ENCODE results near the gene ARVCF. TPM values are rescaled to one million over a fixed set of nuclear protein-coding genes. Genes with fewer than 3 reads are reported as not detected.
A peak's percentile ranks its signal among the peaks of the same experiment; 100 is the strongest.

Gene ARVCF
- total RNA-seq, 1 experiment from 2014 or later, result 15.6 TPM

DNA sequence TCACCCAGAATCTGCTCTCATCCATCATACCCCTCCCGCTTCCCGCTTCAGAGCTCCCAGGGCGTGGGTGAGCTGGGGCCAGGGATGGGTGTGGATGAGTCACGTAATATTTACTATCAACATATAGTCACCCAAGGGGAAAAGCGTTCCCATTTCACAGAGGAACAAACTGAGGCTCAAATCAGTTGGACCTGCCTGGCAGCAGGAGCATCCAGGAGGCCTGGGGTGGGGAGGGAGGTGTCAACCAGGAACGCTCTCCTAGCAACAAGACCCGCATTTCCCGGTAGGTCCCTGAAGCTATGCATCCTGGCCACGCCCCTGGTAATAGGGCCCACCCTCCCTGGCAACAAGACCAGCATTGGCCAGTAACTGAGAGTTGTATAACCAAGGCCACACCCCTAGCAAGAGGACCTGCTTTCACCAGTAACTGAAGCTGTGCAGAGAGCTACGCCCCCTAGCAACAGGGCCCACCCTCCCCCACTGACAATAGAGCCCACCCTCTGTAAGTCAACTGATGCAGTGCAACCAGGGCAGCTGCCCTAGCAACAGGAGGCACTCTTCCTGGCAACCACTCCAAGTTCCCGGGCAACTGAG, 42.3 kb downstream of the ARVCF start:
- BruUV-seq (replicated peaks), result no TSS peak
- Histone ChIP-seq H4K20me1 (ENCODE audit: insufficient read depth) (no peaks in the 10 kb centered on the region), H3K4me2 (peak overlapping the region; percentile 18), H2AFZ (no peak overlapping the region), H3K27me3 (ENCODE audit: insufficient read depth, low read depth) (no peaks in the 10 kb centered on the region), H3K9me3 (ENCODE audit: insufficient read depth, low read depth) (no peaks in the 10 kb centered on the region), H3K4me3 (no peak overlapping the region), H3F3A (ENCODE audit: insufficient read depth, low read depth) (peaks cover 14% of the 10 kb centered on the region; the same call in 1 of the 2 replicates), H3K9me2 (ENCODE audit: insufficient read depth) (no peaks in the 10 kb centered on the region), H3K79me2 (ENCODE audit: low read depth) (no peaks in the 10 kb centered on the region), H3K36me3 (ENCODE audit: low read depth) (no peaks in the 10 kb centered on the region), H3K4me1 (replicated peaks; ENCODE audit: insufficient read depth) (peaks cover 17% of the 10 kb centered on the region), H3K27ac (0 out of 2 replicates have a peak overlapping the region, but pooled peaks have one; percentile 41)
- ChIA-PET CTCF (no interaction called here), POLR2A (ENCODE audit: unreplicated experiment) (interaction anchor here (0.7 kb wide), 1 partner anchor 108 kb away, joined by 3 read pairs; no protein-coding TSS in a partner anchor)
- intact Hi-C loops (cut with micrococcal nuclease; ENCODE audit: unreplicated experiment), result loop anchor here (2.0 kb wide), 1 partner anchor 46 kb away; the partner anchor contains the start of gene TANGO2
- peak; percentile 44 to 57 for DNase-seq
- TF ChIP-seq EZH2 (IDR thresholded peaks at IDR 0.05; ENCODE audit: low read depth), result no peak
- no peak for TF ChIP-seq CTCF (conservative IDR thresholded peaks at IDR 0.05)

GRCh38 chr22:19973551-19974267, 42.9 kb downstream of the ARVCF start:
- POLR2A ChIA-PET (ENCODE audit: unreplicated experiment), result no interaction called here
- no peaks in the 10 kb centered on the region for H3K79me2 ChIP-seq (ENCODE audit: low read depth)
- no peaks in the 10 kb centered on the region for H3K9me3 ChIP-seq (ENCODE audit: insufficient read depth, low read depth)
- H3K27ac ChIP-seq, result no peak overlapping the region
- no peak for DNase-seq
- no peak for TF ChIP-seq EZH2 (IDR thresholded peaks at IDR 0.05; ENCODE audit: low read depth)
- no peak for TF ChIP-seq CTCF (conservative IDR thresholded peaks at IDR 0.05)
- H3K4me2 ChIP-seq, result no peak overlapping the region
- BruUV-seq (replicated peaks), result no TSS peak
- no peaks in the 10 kb centered on the region for H3K9me2 ChIP-seq (ENCODE audit: insufficient read depth)
- H3K36me3 ChIP-seq (ENCODE audit: low read depth), result no peaks in the 10 kb centered on the region
- no peaks in the 10 kb centered on the region for H3K27me3 ChIP-seq (ENCODE audit: insufficient read depth, low read depth)
- H3F3A ChIP-seq (ENCODE audit: insufficient read depth, low read depth), result peaks cover 14% of the 10 kb centered on the region; the same call in 1 of the 2 replicates
- CTCF ChIA-PET, result no interaction called here
- H3K4me3 ChIP-seq, result no peak overlapping the region
- H2AFZ ChIP-seq, result no peak overlapping the region
- H3K4me1 ChIP-seq (replicated peaks; ENCODE audit: insufficient read depth), result peaks cover 17% of the 10 kb centered on the region
- intact Hi-C loops (cut with micrococcal nuclease; ENCODE audit: unreplicated experiment), result loop anchor here (2.0 kb wide), 1 partner anchor 47 kb away; the partner anchor contains the start of gene TANGO2
- no peaks in the 10 kb centered on the region for H4K20me1 ChIP-seq (ENCODE audit: insufficient read depth)

- no peak overlapping the region for H3K4me3 ChIP-seq
- intact Hi-C loops (cut with micrococcal nuclease; ENCODE audit: unreplicated experiment), result no loop called here
- ChIA-PET POLR2A (ENCODE audit: unreplicated experiment) (no interaction called here), CTCF (no interaction called here)
- H3K4me1 ChIP-seq (replicated peaks; ENCODE audit: insufficient read depth), result peaks cover 17% of the 10 kb centered on the region
- no peaks in the 10 kb centered on the region for H4K20me1 ChIP-seq (ENCODE audit: insufficient read depth)
- no peaks in the 10 kb centered on the region for H3K36me3 ChIP-seq (ENCODE audit: low read depth)
- no peak for TF ChIP-seq EZH2 (IDR thresholded peaks at IDR 0.05; ENCODE audit: low read depth)
- no peak for TF ChIP-seq CTCF (conservative IDR thresholded peaks at IDR 0.05)
- H3K4me2 ChIP-seq, result no peak overlapping the region
- DNase-seq, result no peak
- H3F3A ChIP-seq (ENCODE audit: insufficient read depth, low read depth), result peaks cover 14% of the 10 kb centered on the region; the same call in 1 of the 2 replicates
- H2AFZ ChIP-seq, result no peak overlapping the region
- H3K9me3 ChIP-seq (ENCODE audit: insufficient read depth, low read depth), result no peaks in the 10 kb centered on the region
- H3K9me2 ChIP-seq (ENCODE audit: insufficient read depth), result no peaks in the 10 kb centered on the region
- no peaks in the 10 kb centered on the region for H3K79me2 ChIP-seq (ENCODE audit: low read depth)
- BruUV-seq (replicated peaks), result no TSS peak
- H3K27ac ChIP-seq, result no peak overlapping the region
- no peaks in the 10 kb centered on the region for H3K27me3 ChIP-seq (ENCODE audit: insufficient read depth, low read depth)
Measured at GRCh38 chr22:19972652-19973550, 43.7 kb downstream of the ARVCF start.
